Stomach (tissue), 19 donors: ENCODE results near the gene HIPK3. TPM values are rescaled to one million over a fixed set of nuclear protein-coding genes. Genes with fewer than 3 reads are reported as not detected.
A peak's percentile ranks its signal among the peaks of the same experiment; 100 is the strongest.

Experiments used
- DNase-seq, 2 donors: peaks; one replicate each; pipeline versions ENCODE4 v3.0.0 to v3.0.0-alpha.2; 2013 to 2019
- H3K27ac ChIP-seq, 5 donors: fragments of 200-600 bp in 4 of 5; sonication (generic) in 4 of 5; one replicate each; pipeline ENCODE4 v1.5.1; 2013 to 2019; ENCODE audit warnings: mild to moderate bottlenecking in 1 of 5, moderate library complexity in 1 of 5
- H3K27me3 ChIP-seq, 3 donors: fragments of 200-600 bp; sonication (generic); one replicate each; pipeline ENCODE4 v1.5.1; 2017 to 2019; ENCODE audit warnings: mixed run types in 1 of 3
- H3K36me3 ChIP-seq, 4 donors: fragments of 200-600 bp; sonication (generic); 1 replicate in 3 of 4; 2 replicates in 1 of 4; pipeline ENCODE4 v1.5.1; 2016 to 2019
- H3K4me1 ChIP-seq, 4 donors: fragments of 200-600 bp; sonication (generic); one replicate each; pipeline ENCODE4 v1.5.1; 2016 to 2019
- H3K4me3 ChIP-seq, 4 donors: fragments of 200-600 bp; sonication (generic) in 3 of 4; one replicate each; pipeline ENCODE4 v1.5.1; 2016 to 2019; ENCODE audit warnings: mild to moderate bottlenecking in 1 of 4
- H3K9me3 ChIP-seq, 4 donors: fragments of 200-600 bp; sonication (generic); one replicate each; pipeline ENCODE4 v1.5.1; 2016 to 2019
- EP300 ChIP-seq: sonication (generic); formaldehyde crosslinking; IDR thresholded peaks from one replicate; pipeline ENCODE4 v1.6.1; 2017; ENCODE audit warnings: antibody characterized with exemption
- POLR2A ChIP-seq, 4 donors: fragments of 450-650 bp; IDR thresholded peaks; one replicate each; pipeline ENCODE4 v1.6.1; 2016; ENCODE audit warnings: antibody characterized with exemption in 4 of 4, control low read depth in 2 of 4, mild to moderate bottlenecking in 1 of 4, moderate library complexity in 1 of 4
- POLR2AphosphoS5 ChIP-seq, 3 donors: sonication (generic); formaldehyde crosslinking; IDR thresholded peaks; one replicate each; pipeline ENCODE4 v1.6.1; 2016; ENCODE audit warnings: antibody characterized with exemption in 3 of 3
- WGBS, 5 donors: extraction: QIAGEN DNeasy Blood & Tissue Kit in 3 of 5; methylation state at CpG; one replicate each; pipeline versions ENCODE4 v1.1.5 to v1.1.7; 2013 to 2018; 5-methylcytosine and 5-hydroxymethylcytosine counted together
- intact Hi-C: fragments of 100-400 bp; cut with DNase I; formaldehyde crosslinking; loops from one replicate; pipeline ENCODE4 v1.15.1; 2023; ENCODE audit warnings: low total_unique reads
- long read RNA-seq, 10 donors: transcript quantifications; one replicate each; lab custom pipeline, GENCODE V29; 2026
- polyA plus RNA-seq, 3 donors: library from polyadenylated mRNA; stranded (reverse); fragments of 200-250 nt; gene quantifications; one replicate each; pipeline ENCODE4 v1.2.3, GENCODE V29; 2013
- total RNA-seq, 5 donors: library from RNA; depleted of rRNA; stranded (reverse); fragments of >200 nt; gene quantifications; one replicate each; pipeline versions ENCODE4 v1.1.0 to v1.2.3, GENCODE V29; 2014 to 2016
- TF ChIP-seq, protein P1 (sequence below), 7 experiments: fragments of 450-650 bp in 4 of 7; fragments of 200-600 bp in 3 of 7; sonication (generic) in 3 of 7; IDR thresholded peaks; one replicate each; pipeline ENCODE4 v1.5.1; 2016 to 2019; ENCODE audit warnings: antibody characterized with exemption in 7 of 7, control low read depth in 2 of 7, mild to moderate bottlenecking in 1 of 7
- donor health status: healthy with polysubstance abuse.
- donor health status: Bipolar disorder and iron deficiency.
- donor health status: healthy.

HIPK3 gene
- total RNA-seq, result 100 to 1,000 TPM in 3 of 5 donors, 10 to 100 TPM in 2; 41.4 to 222 (median 113) TPM
- polyA plus RNA-seq, result 10 to 100 TPM; 10.6 to 19.1 (median 18.4) TPM
- long read RNA-seq, donor 1, result 0 reads
- long read RNA-seq, donor 2, partial matches to known transcripts, result 15 of 15 reads
- long read RNA-seq, donor 2, other reads (novel, unspliced or antisense), result 0 of 15 reads
- long read RNA-seq, donor 3, full-length matches to known transcripts, result 1 of 6 reads
- long read RNA-seq, donor 3, partial matches to known transcripts, result 5 of 6 reads
- long read RNA-seq, donor 3, other reads (novel, unspliced or antisense), result 0 of 6 reads
- long read RNA-seq, donor 4, full-length matches to known transcripts, result 1 of 1 reads
- long read RNA-seq, donor 4, partial matches to known transcripts, result 0 of 1 reads
- long read RNA-seq, donor 4, other reads (novel, unspliced or antisense), result 0 of 1 reads
- long read RNA-seq, donor 5, partial matches to known transcripts, result 6 of 7 reads
- long read RNA-seq, donor 5, other reads (novel, unspliced or antisense), result 0 of 7 reads
- long read RNA-seq, donor 6, full-length matches to known transcripts, result 6 of 19 reads
- long read RNA-seq, donor 6, partial matches to known transcripts, result 13 of 19 reads
- long read RNA-seq, donor 6, other reads (novel, unspliced or antisense), result 0 of 19 reads
- long read RNA-seq, donor 7, full-length matches to known transcripts, result 5 of 20 reads
- long read RNA-seq, donor 7, partial matches to known transcripts, result 15 of 20 reads
- long read RNA-seq, donor 7, other reads (novel, unspliced or antisense), result 0 of 20 reads
- long read RNA-seq, donor 8, full-length matches to known transcripts, result 1 of 7 reads
- long read RNA-seq, donor 8, partial matches to known transcripts, result 6 of 7 reads
- long read RNA-seq, donor 8, other reads (novel, unspliced or antisense), result 0 of 7 reads
- long read RNA-seq, donor 9, full-length matches to known transcripts, result 1 of 11 reads
- long read RNA-seq, donor 9, partial matches to known transcripts, result 10 of 11 reads
- long read RNA-seq, donor 9, other reads (novel, unspliced or antisense), result 0 of 11 reads
- long read RNA-seq, donor 10, result 0 reads

GRCh38 chr11:33257160-33257896 is at the start of gene HIPK3:
Gene HIPK3 (plus strand): TSS chr11:33257381.
- Histone ChIP-seq H3K27me3 (no peaks in the 10 kb centered on the region), H3K36me3 (no peaks in the 10 kb centered on the region), H3K4me1 (peaks cover 9 to 37% (median 29%) of the 10 kb centered on the region in 4 donors), H3K9me3 (no peaks in the 10 kb centered on the region), H3K4me3 (peak within 1 kb of the TSS; percentile 63 to 91 (median 73)), H3K27ac (peak within 1 kb of the TSS; percentile 96 to 100 (median 100))
- TF ChIP-seq POLR2AphosphoS5 (IDR thresholded peaks at IDR 0.05) (peak in 2 of 3 donors; percentile 79 to 85), POLR2A (IDR thresholded peaks at IDR 0.05) (peak in 1 of 4 donors; percentile 22), EP300 (no peak)
- TF ChIP-seq, protein P1, sequence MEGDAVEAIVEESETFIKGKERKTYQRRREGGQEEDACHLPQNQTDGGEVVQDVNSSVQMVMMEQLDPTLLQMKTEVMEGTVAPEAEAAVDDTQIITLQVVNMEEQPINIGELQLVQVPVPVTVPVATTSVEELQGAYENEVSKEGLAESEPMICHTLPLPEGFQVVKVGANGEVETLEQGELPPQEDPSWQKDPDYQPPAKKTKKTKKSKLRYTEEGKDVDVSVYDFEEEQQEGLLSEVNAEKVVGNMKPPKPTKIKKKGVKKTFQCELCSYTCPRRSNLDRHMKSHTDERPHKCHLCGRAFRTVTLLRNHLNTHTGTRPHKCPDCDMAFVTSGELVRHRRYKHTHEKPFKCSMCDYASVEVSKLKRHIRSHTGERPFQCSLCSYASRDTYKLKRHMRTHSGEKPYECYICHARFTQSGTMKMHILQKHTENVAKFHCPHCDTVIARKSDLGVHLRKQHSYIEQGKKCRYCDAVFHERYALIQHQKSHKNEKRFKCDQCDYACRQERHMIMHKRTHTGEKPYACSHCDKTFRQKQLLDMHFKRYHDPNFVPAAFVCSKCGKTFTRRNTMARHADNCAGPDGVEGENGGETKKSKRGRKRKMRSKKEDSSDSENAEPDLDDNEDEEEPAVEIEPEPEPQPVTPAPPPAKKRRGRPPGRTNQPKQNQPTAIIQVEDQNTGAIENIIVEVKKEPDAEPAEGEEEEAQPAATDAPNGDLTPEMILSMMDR (IDR thresholded peaks at IDR 0.05), result peak in 3 of 7 experiments; percentile 9 to 59 (median 13)
- whole genome bisulfite sequencing, 5 donors, result 0 to 1% (median 0%) methylated on average over 43 to 85 of the region's 85 CpGs
- intact Hi-C loops, result no loop called here
- peak; percentile 85 to 96 for DNase-seq

DNA sequence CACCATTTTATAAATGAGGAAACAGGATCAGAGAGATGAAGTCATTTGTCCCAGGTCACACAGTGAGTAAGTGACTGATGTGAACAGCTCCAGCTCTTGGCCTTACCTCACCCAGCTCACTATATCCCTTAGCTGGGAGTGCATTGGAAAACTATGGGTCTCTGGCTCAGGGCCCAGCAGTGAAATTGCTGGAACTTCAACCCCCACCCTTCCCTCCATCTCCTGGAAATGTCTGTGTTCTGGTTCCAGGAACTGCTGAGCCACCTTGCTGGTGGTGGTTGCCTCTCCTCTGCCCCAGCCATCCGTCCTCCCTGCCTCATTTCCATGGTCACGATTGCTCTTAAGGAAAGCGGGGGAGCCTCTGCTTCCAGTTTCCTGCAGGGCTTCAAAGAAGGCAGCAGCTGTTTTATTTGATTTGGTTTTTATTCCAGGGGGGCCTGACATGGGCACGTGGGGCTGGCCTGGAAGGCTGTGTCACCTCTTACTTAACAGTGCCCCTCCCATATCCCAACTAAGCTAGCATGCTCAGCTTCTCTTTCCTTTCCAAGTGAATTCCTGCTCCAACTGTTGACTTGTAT is 49.7 kb upstream of the HIPK3 start:
- intact Hi-C loops, result no loop called here
- Histone ChIP-seq H3K36me3 (no peaks in the 10 kb centered on the region), H3K4me3 (no peak overlapping the region), H3K9me3 (no peaks in the 10 kb centered on the region), H3K27ac (peak overlapping the region in 4 of 5 donors; percentile 6 to 50 (median 25)), H3K27me3 (no peaks in the 10 kb centered on the region), H3K4me1 (peaks cover 3 to 12% (median 8%) of the 10 kb centered on the region in 4 donors)
- 28 to 38% (median 35%) methylated on average over 4 of the region's 4 CpGs for WGBS, 5 donors
- peak; percentile 26 to 47 for DNase-seq
- TF ChIP-seq, protein P1 (IDR thresholded peaks at IDR 0.05), result no peak
- TF ChIP-seq EP300 (no peak), POLR2AphosphoS5 (IDR thresholded peaks at IDR 0.05) (peak in 1 of 3 donors; percentile 29)

DNA sequence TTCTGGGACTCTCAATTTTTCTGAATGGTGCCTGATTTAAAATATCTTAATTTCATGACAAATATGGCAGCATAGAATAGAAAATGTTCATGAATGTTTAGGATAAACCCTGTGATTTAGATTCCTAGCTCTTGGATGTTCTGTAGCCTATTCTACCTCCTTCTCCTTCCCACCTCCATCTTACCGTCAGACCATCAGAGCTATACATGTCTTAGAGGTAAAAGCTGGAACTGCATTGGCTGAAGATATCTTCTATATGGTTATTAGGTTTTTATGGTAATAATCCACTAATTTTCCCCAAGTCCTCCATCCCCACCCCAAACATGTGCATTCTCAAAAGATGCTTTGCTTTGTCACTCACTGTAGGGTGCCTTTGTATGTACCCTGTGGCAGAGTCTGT is 49.0 kb upstream of the HIPK3 start:
- 73 to 98% (median 90%) methylated on average over 1 of the region's 1 CpG for WGBS, 5 donors
- intact Hi-C loops, result no loop called here
- peaks cover 3 to 12% (median 8%) of the 10 kb centered on the region in 4 donors for H3K4me1 ChIP-seq
- no peaks in the 10 kb centered on the region for H3K27me3 ChIP-seq
- H3K4me3 ChIP-seq, result no peak overlapping the region
- no peak for DNase-seq
- H3K36me3 ChIP-seq, result no peaks in the 10 kb centered on the region
- no peaks in the 10 kb centered on the region for H3K9me3 ChIP-seq
- peak overlapping the region in 2 of 5 donors; percentile 6 to 50 for H3K27ac ChIP-seq
- TF ChIP-seq POLR2A (IDR thresholded peaks at IDR 0.05) (no peak), POLR2AphosphoS5 (IDR thresholded peaks at IDR 0.05) (no peak), EP300 (no peak)
- TF ChIP-seq, protein P1 (IDR thresholded peaks at IDR 0.05), result no peak
